Endothelial cell of umbilical vein (primary cell): ENCODE data around the gene ZBTB20. TPM values are rescaled to one million over a fixed set of nuclear protein-coding genes. Genes with fewer than 3 reads are reported as not detected.

Experiments used
- BruUV-seq: library from RNA; stranded (reverse); fragments of 400-500 nt; replicated peaks from 2 replicates; lab custom pipeline; 2021; lab: Mats Ljungman, UMichigan
- CTCF ChIA-PET: fragments of 300-600, 350-600 bp; sonication (Branson Sonifier 250); formaldehyde crosslinking; loops from one replicate; lab custom pipeline; 2021; ENCODE audit warnings: antibody characterized with exemption, inconsistent platforms; lab: Charles Lee
- POLR2A ChIA-PET: fragments of 300-600, 350-600 bp; sonication (Branson Sonifier 250); formaldehyde crosslinking; loops from one replicate; lab custom pipeline; 2021; ENCODE audit warnings: antibody characterized with exemption, inconsistent platforms; lab: Charles Lee
- DNase-seq: peaks from one replicate; pipeline ENCODE4 v3.0.0-alpha.2; 2011; ENCODE audit warnings: low read depth, low spot score
- FAIRE-seq: peaks from 2 replicates; lab custom pipeline; 2011; peaks lifted over from hg19 to GRCh38; lab: Jason Lieb, UNC
- H2AFZ ChIP-seq: 2 replicates; pipeline ENCODE4 v1.6.0; 2012; ENCODE audit warnings: low read depth, low read length, control low read depth, inconsistent platforms
- H3K27ac ChIP-seq: 2 replicates; pipeline ENCODE4 v1.5.1; 2011; ENCODE audit warnings: low read depth, mild to moderate bottlenecking, control low read depth, low read length, moderate library complexity; ENCODE audit not compliant: insufficient read depth
- H3K27me3 ChIP-seq, 2 experiments: 2 replicates each; pipeline versions ENCODE4 v1.6.0 to v1.6.1; 2011; ENCODE audit warnings: low read length in 2 of 2, mixed read lengths in 1 of 2; ENCODE audit not compliant: control insufficient read depth in 2 of 2, insufficient read depth in 2 of 2
- H3K36me3 ChIP-seq, 2 experiments: 2 replicates in 1 of 2; 3 replicates in 1 of 2; pipeline ENCODE4 v1.5.1; 2011; ENCODE audit warnings: low read length in 2 of 2, mild to moderate bottlenecking in 1 of 2, moderate library complexity in 1 of 2; ENCODE audit not compliant: control insufficient read depth in 2 of 2, insufficient read depth in 2 of 2; ENCODE audit errors: extremely low read depth in 1 of 2
- H3K4me1 ChIP-seq: 3 replicates; pipeline ENCODE4 v1.5.1; 2011; ENCODE audit warnings: mild to moderate bottlenecking, low read length; ENCODE audit not compliant: control insufficient read depth, insufficient read depth; ENCODE audit errors: extremely low read depth
- H3K4me2 ChIP-seq: 2 replicates; pipeline ENCODE4 v1.6.1; 2011; ENCODE audit warnings: low read length, control low read depth, mixed read lengths; ENCODE audit not compliant: insufficient read depth
- H3K4me3 ChIP-seq, 3 experiments: fragments of 200-600 bp in 1 of 3; sonication (generic), shearing (Covaris generic) in 1 of 3; replicated peaks in 1 of 3; 2 replicates each; pipeline ENCODE4 v1.5.1; 2011 to 2016; ENCODE audit warnings: control low read depth in 3 of 3, low read length in 3 of 3, mild to moderate bottlenecking in 2 of 3, inconsistent platforms in 1 of 3, low read depth in 1 of 3, moderate library complexity in 1 of 3; ENCODE audit not compliant: insufficient read depth in 1 of 3
- H3K79me2 ChIP-seq: 2 replicates; pipeline ENCODE4 v1.6.0; 2012; ENCODE audit warnings: low read length, inconsistent platforms; ENCODE audit not compliant: control insufficient read depth, insufficient read depth
- H3K9ac ChIP-seq: replicated peaks from 2 replicates; pipeline ENCODE3; 2011; ENCODE audit warnings: low read length, control low read depth; ENCODE audit not compliant: insufficient read depth; ENCODE audit errors: extremely low read depth
- H3K9me1 ChIP-seq: replicated peaks from 3 replicates; pipeline ENCODE4 v1.6.0; 2011; ENCODE audit warnings: mild to moderate bottlenecking, low read length; ENCODE audit not compliant: control insufficient read depth, insufficient read depth; ENCODE audit errors: extremely low read depth
- H3K9me3 ChIP-seq: replicated peaks from 2 replicates; pipeline ENCODE4 v1.5.1; 2012; ENCODE audit warnings: low read length, inconsistent platforms; ENCODE audit not compliant: control insufficient read depth, insufficient read depth
- H4K20me1 ChIP-seq: replicated peaks from 2 replicates; pipeline ENCODE3; 2011; ENCODE audit warnings: mild to moderate bottlenecking, low read length; ENCODE audit not compliant: control insufficient read depth, insufficient read depth; ENCODE audit errors: extremely low read depth
- CTCF ChIP-seq, 2 donors: IDR thresholded peaks; 1 replicate in 1 of 2; 2 replicates in 1 of 2; pipeline ENCODE4 v1.5.1; 2011; ENCODE audit warnings: low read length in 2 of 2, mild to moderate bottlenecking in 2 of 2, moderate library complexity in 2 of 2, control low read depth in 1 of 2, inconsistent platforms in 1 of 2, low read depth in 1 of 2; ENCODE audit not compliant: insufficient read depth in 1 of 2; ENCODE audit errors: extremely low read depth in 1 of 2
- MAX ChIP-seq: IDR thresholded peaks from 2 replicates; pipeline ENCODE4 v1.6.1; 2011; ENCODE audit not compliant: insufficient read depth, insufficient read length
- dilution Hi-C: fragments of 300-500 bp; cut with MboI; formaldehyde crosslinking; loops from one replicate; pipeline ENCODE4 v1.15.0; 2019; ENCODE audit warnings: low sequenced_read_pairs; ENCODE audit not compliant: extremely low pct_ligation_motif_present
- intact Hi-C: fragments of 100-400 bp; cut with micrococcal nuclease; formaldehyde crosslinking; loops from one replicate; pipeline ENCODE4 v1.10.0; 2022
- polyA plus RNA-seq, 4 experiments: library from polyadenylated mRNA; depleted of rRNA in 3 of 4; stranded (reverse) in 3 of 4; unstranded in 1 of 4; fragments of >200 nt; gene quantifications; 2 replicates each; pipeline versions ENCODE4 v1.2.1 to v1.2.3, GENCODE V29; 2011 to 2012; ENCODE audit warnings: missing spikeins in 1 of 4
- total RNA-seq: library from RNA; stranded (reverse); gene quantifications from 2 replicates; pipeline ENCODE4 v1.2.3, GENCODE V29; 2021

ZBTB20 gene
- total and polyA plus RNA-seq, 2 donors (not counting 3 experiments of a cell fraction or from before 2014, with no cell fraction given) = 2.1 to 20.5 TPM

- POLR2A ChIA-PET = no interaction called here
- DNase-seq = peak; percentile 18
These were observed 810.9 kb downstream of the ZBTB20 start for GRCh38 chr3:114336122-114336697.

More at GRCh38 chr3:114336122-114336697, 810.9 kb downstream of the ZBTB20 start:
- CTCF ChIA-PET = interaction anchor here (1.0 to 2.1 kb wide), 4 partner anchors 12 to 83 kb away, joined by 3 to 9 read pairs (median 4); no protein-coding TSS in a partner anchor
- no peaks in the 10 kb centered on the region for H3K27me3 ChIP-seq
- BruUV-seq = no TSS peak
- dilution Hi-C loops (no loop called here), intact Hi-C loops (loop anchor here (1.0 to 2.0 kb wide), 2 partner anchors 45 to 184 kb away; no protein-coding TSS in a partner anchor)
- no peak overlapping the region for H3K27ac ChIP-seq
- no peaks in the 10 kb centered on the region for H4K20me1 ChIP-seq
- H3K4me2 ChIP-seq = no peak overlapping the region
- no peak for TF ChIP-seq MAX
- TF ChIP-seq CTCF (IDR thresholded peaks at IDR 0.05; ENCODE audit: extremely low read depth in 1 of 2, insufficient read depth in 1 of 2, low read depth in 1 of 2, low read length in 2 of 2) = peak; percentile 15 to 31
- H3K9me3 ChIP-seq = no peaks in the 10 kb centered on the region
- H3K4me1 ChIP-seq = no peaks in the 10 kb centered on the region
- H3K4me3 ChIP-seq = no peak overlapping the region
- no peaks in the 10 kb centered on the region for H3K9me1 ChIP-seq
- H3K79me2 ChIP-seq = no peaks in the 10 kb centered on the region
- peaks cover 0 to 1% of the 10 kb centered on the region in 2 experiments for H3K36me3 ChIP-seq
- FAIRE-seq = no peak
- no peak overlapping the region for H3K9ac ChIP-seq
- no peak overlapping the region for H2AFZ ChIP-seq
